ENCODE results near the gene STK24.

Gene STK24

DNA sequence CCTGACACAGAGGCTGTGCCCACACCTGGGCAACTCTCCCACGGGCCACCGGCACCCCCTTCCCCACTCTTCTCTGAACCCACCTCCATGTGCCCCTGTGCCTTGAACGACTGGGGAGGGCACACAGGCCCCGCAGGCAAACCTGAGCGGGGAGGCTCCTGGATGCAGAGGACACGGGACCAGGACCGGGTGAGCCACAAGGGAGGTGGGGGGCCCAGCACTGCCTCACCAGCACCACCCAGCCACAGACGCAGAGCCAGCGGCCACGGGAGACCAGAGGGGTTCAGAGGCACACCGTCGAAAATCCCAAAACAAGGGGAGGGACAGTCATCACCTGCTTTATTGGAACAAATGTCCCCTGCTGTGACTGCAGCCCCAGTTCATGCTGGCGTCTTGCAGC, 49.4 kb downstream of the STK24 start:
- TF ChIP-seq, protein P1, sequence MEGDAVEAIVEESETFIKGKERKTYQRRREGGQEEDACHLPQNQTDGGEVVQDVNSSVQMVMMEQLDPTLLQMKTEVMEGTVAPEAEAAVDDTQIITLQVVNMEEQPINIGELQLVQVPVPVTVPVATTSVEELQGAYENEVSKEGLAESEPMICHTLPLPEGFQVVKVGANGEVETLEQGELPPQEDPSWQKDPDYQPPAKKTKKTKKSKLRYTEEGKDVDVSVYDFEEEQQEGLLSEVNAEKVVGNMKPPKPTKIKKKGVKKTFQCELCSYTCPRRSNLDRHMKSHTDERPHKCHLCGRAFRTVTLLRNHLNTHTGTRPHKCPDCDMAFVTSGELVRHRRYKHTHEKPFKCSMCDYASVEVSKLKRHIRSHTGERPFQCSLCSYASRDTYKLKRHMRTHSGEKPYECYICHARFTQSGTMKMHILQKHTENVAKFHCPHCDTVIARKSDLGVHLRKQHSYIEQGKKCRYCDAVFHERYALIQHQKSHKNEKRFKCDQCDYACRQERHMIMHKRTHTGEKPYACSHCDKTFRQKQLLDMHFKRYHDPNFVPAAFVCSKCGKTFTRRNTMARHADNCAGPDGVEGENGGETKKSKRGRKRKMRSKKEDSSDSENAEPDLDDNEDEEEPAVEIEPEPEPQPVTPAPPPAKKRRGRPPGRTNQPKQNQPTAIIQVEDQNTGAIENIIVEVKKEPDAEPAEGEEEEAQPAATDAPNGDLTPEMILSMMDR (IDR thresholded peaks at IDR 0.05; ENCODE audit: low read depth, low read length) = no peak
- TF ChIP-seq EZH2phosphoT487 (IDR thresholded peaks at IDR 0.05; ENCODE audit: low read depth) = no peak
- Histone ChIP-seq H3K4me2 (ENCODE audit: low read length) (no peak overlapping the region), H3K27ac (ENCODE audit: low read length) (no peak overlapping the region), H3K27me3 (ENCODE audit: low read depth, low read length) (no peaks in the 10 kb centered on the region), H4K20me1 (ENCODE audit: insufficient read depth, low read length) (peaks cover 100% of the 10 kb centered on the region), H3K79me2 (ENCODE audit: low read length) (peaks cover 100% of the 10 kb centered on the region), H3K4me3 (ENCODE audit: low read length) (no peak overlapping the region), H3K9ac (ENCODE audit: low read length) (no peak overlapping the region), H2AFZ (ENCODE audit: low read depth, low read length) (no peak overlapping the region), H3K9me3 (ENCODE audit: insufficient read depth, low read length) (no peaks in the 10 kb centered on the region), H3K4me1 (ENCODE audit: low read length) (peaks cover 23% of the 10 kb centered on the region), H3K36me3 (replicated peaks; ENCODE audit: low read depth, low read length) (no peaks in the 10 kb centered on the region)

DNA sequence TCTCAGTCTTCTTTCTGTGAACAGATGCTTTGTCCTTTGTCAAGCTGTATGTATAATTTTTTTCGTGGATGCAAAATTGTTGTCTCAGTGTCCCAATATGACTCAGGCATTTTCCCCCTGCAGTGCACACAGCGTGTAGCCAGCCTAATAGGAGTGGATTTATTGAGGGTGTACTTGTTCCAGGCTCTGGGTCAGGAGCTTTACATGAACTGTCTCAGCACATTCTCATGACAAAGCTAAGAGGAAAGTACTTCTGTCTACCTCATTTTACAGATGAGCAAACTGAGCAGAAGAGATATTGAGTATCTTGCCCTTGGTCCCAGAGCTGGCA, 50.8 kb downstream of the STK24 start:
- H3K9me3 ChIP-seq (ENCODE audit: insufficient read depth, low read length) = no peaks in the 10 kb centered on the region
- peaks cover 100% of the 10 kb centered on the region for H3K79me2 ChIP-seq (ENCODE audit: low read length)
- H3K27me3 ChIP-seq (ENCODE audit: low read depth, low read length) = no peaks in the 10 kb centered on the region
- H3K9ac ChIP-seq (ENCODE audit: low read length) = no peak overlapping the region
- no peak overlapping the region for H3K4me3 ChIP-seq (ENCODE audit: low read length)
- H3K36me3 ChIP-seq (replicated peaks; ENCODE audit: low read depth, low read length) = no peaks in the 10 kb centered on the region
- TF ChIP-seq, protein P1 (IDR thresholded peaks at IDR 0.05; ENCODE audit: low read depth, low read length) = no peak
- TF ChIP-seq EZH2phosphoT487 (IDR thresholded peaks at IDR 0.05; ENCODE audit: low read depth) = no peak
- H4K20me1 ChIP-seq (ENCODE audit: insufficient read depth, low read length) = peaks cover 100% of the 10 kb centered on the region
- H3K27ac ChIP-seq (ENCODE audit: low read length) = no peak overlapping the region
- no peak overlapping the region for H2AFZ ChIP-seq (ENCODE audit: low read depth, low read length)
- peak overlapping the region; percentile 7; the same call in 1 of the 2 replicates for H3K4me2 ChIP-seq (ENCODE audit: low read length)
- peaks cover 23% of the 10 kb centered on the region for H3K4me1 ChIP-seq (ENCODE audit: low read length)

DNA sequence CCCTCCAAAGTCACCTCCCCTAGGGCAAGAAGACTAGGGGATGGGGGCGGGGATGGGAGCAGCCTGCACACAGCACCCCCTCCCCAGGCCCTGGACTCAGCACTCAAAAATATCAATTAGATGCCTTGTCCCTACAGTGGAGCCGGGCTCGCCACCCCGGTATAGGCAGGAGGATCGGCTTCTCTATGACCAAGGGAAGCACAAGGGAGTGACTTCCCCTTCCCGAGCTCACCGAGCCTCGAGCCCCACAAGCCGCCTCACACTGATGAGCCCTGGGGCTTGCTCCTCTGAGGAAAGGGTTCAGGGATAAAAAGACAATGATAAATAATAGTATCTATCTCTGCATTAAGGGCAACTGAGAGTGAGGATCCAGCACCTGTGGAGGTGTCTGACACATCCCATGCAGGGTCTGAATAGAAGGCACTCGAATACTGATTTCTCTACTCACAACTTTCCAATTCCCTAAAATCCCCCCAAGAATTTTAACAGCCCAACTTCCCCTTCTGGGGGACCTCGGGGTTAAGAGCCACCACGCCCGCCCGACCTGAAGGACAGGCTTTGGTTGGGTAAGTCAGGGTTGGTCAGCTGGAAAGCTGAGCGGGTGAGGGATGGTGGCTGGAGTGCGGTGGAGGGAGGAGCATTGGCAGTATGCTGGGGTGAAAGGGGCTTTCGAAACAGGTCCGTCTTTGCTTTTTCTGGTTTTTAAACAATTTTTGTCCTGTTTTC, 51.3 kb downstream of the STK24 start:
- Histone ChIP-seq H3K4me2 (ENCODE audit: low read length) (peak overlapping the region; percentile 7; the same call in 1 of the 2 replicates), H3K79me2 (ENCODE audit: low read length) (peaks cover 100% of the 10 kb centered on the region), H2AFZ (ENCODE audit: low read depth, low read length) (no peak overlapping the region), H3K36me3 (replicated peaks; ENCODE audit: low read depth, low read length) (no peaks in the 10 kb centered on the region), H3K27ac (ENCODE audit: low read length) (no peak overlapping the region), H3K9me3 (ENCODE audit: insufficient read depth, low read length) (no peaks in the 10 kb centered on the region), H4K20me1 (ENCODE audit: insufficient read depth, low read length) (peaks cover 100% of the 10 kb centered on the region), H3K4me3 (ENCODE audit: low read length) (no peak overlapping the region), H3K4me1 (ENCODE audit: low read length) (peaks cover 23% of the 10 kb centered on the region), H3K9ac (ENCODE audit: low read length) (no peak overlapping the region), H3K27me3 (ENCODE audit: low read depth, low read length) (no peaks in the 10 kb centered on the region)
- TF ChIP-seq EZH2phosphoT487 (IDR thresholded peaks at IDR 0.05; ENCODE audit: low read depth) = no peak
- TF ChIP-seq, protein P1 (IDR thresholded peaks at IDR 0.05; ENCODE audit: low read depth, low read length) = no peak

DNA sequence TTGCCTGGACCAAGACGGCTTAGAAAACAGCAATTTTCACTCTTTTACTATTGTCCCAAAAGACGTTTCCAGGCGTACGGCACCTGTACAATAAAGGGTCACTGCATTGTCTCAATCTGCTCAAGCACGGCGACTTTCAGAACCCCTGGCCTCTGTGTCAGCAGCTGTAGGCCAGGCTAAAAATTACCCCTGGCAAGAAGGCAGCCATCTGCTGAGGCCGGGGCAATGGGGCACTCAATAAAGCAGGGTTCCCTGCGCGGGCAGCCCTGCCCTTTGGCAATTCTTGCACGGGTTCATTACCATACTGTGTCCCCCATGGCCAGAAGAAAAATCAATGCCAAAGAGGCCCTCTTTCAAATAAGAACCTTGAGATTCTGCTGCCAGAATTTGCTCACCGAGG, 52.1 kb downstream of the STK24 start:
- H4K20me1 ChIP-seq (ENCODE audit: insufficient read depth, low read length) = peaks cover 100% of the 10 kb centered on the region
- H3K4me3 ChIP-seq (ENCODE audit: low read length) = no peak overlapping the region
- peaks cover 100% of the 10 kb centered on the region for H3K79me2 ChIP-seq (ENCODE audit: low read length)
- H3K9me3 ChIP-seq (ENCODE audit: insufficient read depth, low read length) = no peaks in the 10 kb centered on the region
- peaks cover 23% of the 10 kb centered on the region for H3K4me1 ChIP-seq (ENCODE audit: low read length)
- TF ChIP-seq, protein P1 (IDR thresholded peaks at IDR 0.05; ENCODE audit: low read depth, low read length) = no peak
- no peak for TF ChIP-seq EZH2phosphoT487 (IDR thresholded peaks at IDR 0.05; ENCODE audit: low read depth)
- H3K9ac ChIP-seq (ENCODE audit: low read length) = no peak overlapping the region
- no peak overlapping the region for H2AFZ ChIP-seq (ENCODE audit: low read depth, low read length)
- H3K4me2 ChIP-seq (ENCODE audit: low read length) = no peak overlapping the region
- H3K27me3 ChIP-seq (ENCODE audit: low read depth, low read length) = no peaks in the 10 kb centered on the region
- H3K36me3 ChIP-seq (replicated peaks; ENCODE audit: low read depth, low read length) = no peaks in the 10 kb centered on the region
- no peak overlapping the region for H3K27ac ChIP-seq (ENCODE audit: low read length)

Measured in OCI-LY3 (cell line).